Ovary (tissue), 9 donors: ENCODE data around the gene INTS3. TPM values are rescaled to one million over a fixed set of nuclear protein-coding genes. Genes with fewer than 3 reads are reported as not detected.

Experiments used
- DNase-seq, 5 donors: peaks; one replicate each; pipeline ENCODE4 v3.0.0-alpha.2; 2019 to 2020
- H3K27ac ChIP-seq, 2 donors: fragments of 200-600 bp; one replicate each; pipeline versions ENCODE4 v1.5.1 to v1.8.0; 2019 to 2022
- H3K27me3 ChIP-seq: fragments of 200-600 bp; one replicate; pipeline ENCODE4 v1.8.0; 2022
- H3K36me3 ChIP-seq: fragments of 200-600 bp; sonication (generic); one replicate; pipeline ENCODE4 v1.5.1; 2019
- H3K4me1 ChIP-seq: one replicate; pipeline ENCODE4 v1.8.1; 2013; ENCODE audit warnings: mild to moderate bottlenecking, moderate library complexity; ENCODE audit not compliant: insufficient read depth
- H3K4me3 ChIP-seq: fragments of 200-600 bp; sonication (generic); one replicate; pipeline ENCODE4 v1.5.1; 2017
- H3K9me3 ChIP-seq, 2 donors: fragments of 200-600 bp in 1 of 2; sonication (generic) in 1 of 2; one replicate each; pipeline versions ENCODE4 v1.5.1 to v1.8.1; 2013 to 2019; ENCODE audit warnings: mild to moderate bottlenecking in 1 of 2, moderate library complexity in 1 of 2
- EP300 ChIP-seq: sonication (generic); formaldehyde crosslinking; IDR thresholded peaks from one replicate; pipeline ENCODE4 v1.6.1; 2017; ENCODE audit warnings: antibody characterized with exemption
- POLR2A ChIP-seq: fragments of 450-650 bp; IDR thresholded peaks from one replicate; pipeline ENCODE4 v1.6.1; 2017; ENCODE audit warnings: antibody characterized with exemption, mild to moderate bottlenecking, moderate library complexity
- WGBS, 3 donors: extraction: QIAGEN DNeasy Blood & Tissue Kit in 1 of 3; methylation state at CpG; one replicate each; pipeline versions ENCODE4 v1.1.5 to v1.1.7; 2013 to 2017; 5-methylcytosine and 5-hydroxymethylcytosine counted together
- intact Hi-C, 4 donors: fragments of 100-400 bp; cut with DNase I; formaldehyde crosslinking; loops; one replicate each; pipeline versions ENCODE4 v1.11.0 to v1.15.1; 2022 to 2023
- polyA plus RNA-seq, 2 donors: library from polyadenylated mRNA; stranded (reverse); fragments of 200-250 nt in 1 of 2; fragments of 350-450 nt in 1 of 2; fragmentation: Illumina TruSeq in 1 of 2; extraction: RNeasy Lipid Tissue Mini Kit (QIAGEN cat#74804) in 1 of 2; gene quantifications; one replicate each; pipeline ENCODE4 v1.2.3, GENCODE V29; 2013 to 2014
- total RNA-seq, 7 donors: library from RNA; depleted of rRNA in 2 of 7; stranded (reverse); fragments of >200 nt in 2 of 7; fragmentation: NEBNext Ultra II Directional in 3 of 7; extraction: Animal tissue kit (Norgen Biotek cat#: 25700) in 3 of 7; gene quantifications; one replicate each; pipeline versions ENCODE4 v1.1.0 to v1.2.4, GENCODE V29; 2016 to 2023
- TF ChIP-seq, protein P1 (sequence below), 3 donors: fragments of 450-650 bp in 2 of 3; fragments of 200-600 bp in 1 of 3; IDR thresholded peaks; one replicate each; pipeline versions ENCODE4 v1.5.1 to v1.8.0; 2016 to 2022; ENCODE audit warnings: antibody characterized with exemption in 3 of 3, mild to moderate bottlenecking in 1 of 3
- donor health status: DM: no; HTN: no; CAD: no; lungs with moderate emphysema.
- donor health status: DM: no; HTN: no; CAD: no.
- donor health status: Bipolar disorder and iron deficiency.
- donor health status: DM: yes; HTN: yes; CAD: no.
- donor health status: DM: no; HTN: no; CAD: no.
- donor health status: DM: yes; HTN: yes; CAD: no.

The INTS3 gene
- total and polyA plus RNA-seq, 9 donors = 41.6 to 74.4 (median 56.2) TPM

- H3K27ac ChIP-seq = no peak overlapping the region
Observed at GRCh38 chr1:153684892-153685291, 43.0 kb upstream of the INTS3 start.

DNA sequence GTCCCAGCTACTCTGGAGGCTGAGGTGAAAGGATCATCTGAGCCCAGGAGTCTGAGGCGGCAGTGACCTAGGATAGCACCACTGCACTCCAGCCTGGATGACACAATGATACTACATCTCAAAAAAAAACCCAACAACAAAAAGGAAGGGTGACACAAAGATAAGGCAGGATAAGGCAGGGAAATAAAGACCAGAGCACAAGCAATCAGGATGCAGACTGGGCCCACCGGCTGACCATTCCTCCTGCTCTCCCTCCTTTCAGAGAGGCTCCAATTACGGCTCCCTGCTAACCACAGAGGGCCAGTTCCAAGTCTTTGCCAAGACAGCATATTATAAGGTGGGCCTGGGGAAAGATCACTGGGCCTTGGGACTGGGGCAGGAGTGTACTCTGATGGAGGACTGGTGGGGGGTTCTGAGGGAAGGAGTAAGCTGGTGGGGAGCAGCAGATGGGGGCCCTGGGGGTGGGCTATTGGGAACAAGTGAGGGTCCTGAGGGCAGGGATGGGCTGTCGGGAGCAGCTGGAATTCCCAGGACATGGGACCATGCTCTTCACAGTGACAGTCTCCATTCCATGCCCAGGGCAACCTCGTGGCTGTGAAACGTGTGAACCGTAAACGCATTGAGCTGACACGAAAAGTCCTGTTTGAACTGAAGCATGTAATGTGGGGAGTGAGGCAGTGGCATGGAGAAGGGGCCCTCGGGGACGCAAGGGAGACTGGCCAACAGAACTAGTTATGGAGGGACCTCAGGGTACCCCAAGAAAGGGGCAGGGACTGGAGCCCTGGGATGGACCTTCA, 42.1 kb upstream of the INTS3 start:
- H3K4me1 ChIP-seq = no peaks in the 10 kb centered on the region
- no peak overlapping the region for H3K4me3 ChIP-seq
- 80 to 86% (median 83%) methylated on average over 11 of the region's 11 CpGs for WGBS, 3 donors
- H3K27me3 ChIP-seq = no peaks in the 10 kb centered on the region
- no peak overlapping the region for H3K27ac ChIP-seq
- TF ChIP-seq POLR2A = no peak
- no peak for TF ChIP-seq EP300
- TF ChIP-seq, protein P1, sequence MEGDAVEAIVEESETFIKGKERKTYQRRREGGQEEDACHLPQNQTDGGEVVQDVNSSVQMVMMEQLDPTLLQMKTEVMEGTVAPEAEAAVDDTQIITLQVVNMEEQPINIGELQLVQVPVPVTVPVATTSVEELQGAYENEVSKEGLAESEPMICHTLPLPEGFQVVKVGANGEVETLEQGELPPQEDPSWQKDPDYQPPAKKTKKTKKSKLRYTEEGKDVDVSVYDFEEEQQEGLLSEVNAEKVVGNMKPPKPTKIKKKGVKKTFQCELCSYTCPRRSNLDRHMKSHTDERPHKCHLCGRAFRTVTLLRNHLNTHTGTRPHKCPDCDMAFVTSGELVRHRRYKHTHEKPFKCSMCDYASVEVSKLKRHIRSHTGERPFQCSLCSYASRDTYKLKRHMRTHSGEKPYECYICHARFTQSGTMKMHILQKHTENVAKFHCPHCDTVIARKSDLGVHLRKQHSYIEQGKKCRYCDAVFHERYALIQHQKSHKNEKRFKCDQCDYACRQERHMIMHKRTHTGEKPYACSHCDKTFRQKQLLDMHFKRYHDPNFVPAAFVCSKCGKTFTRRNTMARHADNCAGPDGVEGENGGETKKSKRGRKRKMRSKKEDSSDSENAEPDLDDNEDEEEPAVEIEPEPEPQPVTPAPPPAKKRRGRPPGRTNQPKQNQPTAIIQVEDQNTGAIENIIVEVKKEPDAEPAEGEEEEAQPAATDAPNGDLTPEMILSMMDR (IDR thresholded peaks at IDR 0.05) = no peak
- no peaks in the 10 kb centered on the region for H3K36me3 ChIP-seq
- intact Hi-C loops = no loop called here
- H3K9me3 ChIP-seq = no peaks in the 10 kb centered on the region
- DNase-seq = no peak

More at GRCh38 chr1:153684892-153685291, 43.0 kb upstream of the INTS3 start:
- TF ChIP-seq, protein P1 (IDR thresholded peaks at IDR 0.05) = no peak
- TF ChIP-seq POLR2A = no peak
- no peak for TF ChIP-seq EP300
- H3K4me3 ChIP-seq = no peak overlapping the region
- H3K27me3 ChIP-seq = no peaks in the 10 kb centered on the region
- no peaks in the 10 kb centered on the region for H3K9me3 ChIP-seq
- no peaks in the 10 kb centered on the region for H3K36me3 ChIP-seq
- intact Hi-C loops = loop anchor here in 2 of 4 donors (5.0 kb wide), 2 partner anchors 67 to 292 kb away; partner anchors contain the start of gene JTB (in 1 of the 2)
- H3K4me1 ChIP-seq = no peaks in the 10 kb centered on the region
- 62 to 70% (median 69%) methylated on average over 12 of the region's 12 CpGs for WGBS, 3 donors
- DNase-seq = no peak

DNA sequence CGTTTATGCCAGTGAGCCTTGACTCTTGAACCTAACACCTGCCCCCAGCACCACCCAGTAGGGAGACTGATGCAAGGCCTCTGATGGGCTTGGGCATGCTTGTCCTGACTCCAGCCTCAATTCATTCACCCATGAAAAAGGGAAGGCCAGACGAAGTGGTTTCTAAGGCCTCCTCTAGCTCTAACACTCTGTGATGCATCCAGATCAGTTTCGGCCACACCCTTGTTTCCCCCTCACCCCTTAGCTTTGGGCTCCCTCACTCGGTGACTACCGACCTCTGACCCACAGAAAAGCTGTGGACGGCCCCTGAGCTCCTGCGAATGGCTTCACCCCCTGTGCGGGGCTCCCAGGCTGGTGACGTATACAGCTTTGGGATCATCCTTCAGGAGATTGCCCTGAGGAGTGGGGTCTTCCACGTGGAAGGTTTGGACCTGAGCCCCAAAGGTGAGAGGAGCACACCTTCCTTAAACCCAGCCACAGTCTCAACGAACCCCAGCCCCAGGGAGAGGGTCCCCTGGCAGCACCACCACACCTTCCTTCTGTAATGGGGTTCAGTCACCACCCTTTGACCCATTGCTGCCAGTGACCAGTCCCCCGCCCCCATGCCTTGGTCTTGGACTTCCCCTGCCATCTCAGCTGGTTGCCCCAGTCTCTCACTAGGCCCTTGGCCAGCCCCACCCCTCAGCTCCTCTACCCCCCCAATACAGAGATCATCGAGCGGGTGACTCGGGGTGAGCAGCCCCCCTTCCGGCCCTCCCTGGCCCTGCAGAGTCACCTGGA, 40.3 kb upstream of the INTS3 start:
- Histone ChIP-seq H3K27ac (no peak overlapping the region), H3K4me3 (no peak overlapping the region), H3K9me3 (no peaks in the 10 kb centered on the region), H3K36me3 (no peaks in the 10 kb centered on the region), H3K4me1 (no peaks in the 10 kb centered on the region), H3K27me3 (no peaks in the 10 kb centered on the region)
- WGBS, 3 donors = 84 to 91% (median 85%) methylated on average over 12 to 16 of the region's 16 CpGs
- no peak for DNase-seq
- intact Hi-C loops = no loop called here
- TF ChIP-seq, protein P1 (IDR thresholded peaks at IDR 0.05) = no peak
- TF ChIP-seq EP300 (no peak), POLR2A (no peak)

GRCh38 chr1:153688276-153688675, 39.6 kb upstream of the INTS3 start:
- no peak for TF ChIP-seq POLR2A
- intact Hi-C loops = no loop called here
- H3K27ac ChIP-seq = no peak overlapping the region

More at GRCh38 chr1:153688276-153688675, 39.6 kb upstream of the INTS3 start:
- Histone ChIP-seq H3K9me3 (no peaks in the 10 kb centered on the region), H3K4me1 (no peaks in the 10 kb centered on the region), H3K27me3 (no peaks in the 10 kb centered on the region), H3K4me3 (no peak overlapping the region), H3K36me3 (no peaks in the 10 kb centered on the region)
- WGBS, 3 donors = 87 to 91% (median 87%) methylated on average over 7 of the region's 7 CpGs
- DNase-seq = no peak
